Adrenal gland (tissue), 5 donors: ENCODE measurements around the gene IL16.

Experiments used
- CTCF ChIP-seq, 6 experiments: fragments of 450-650 bp in 4 of 6; fragments of 200-600 bp in 2 of 6; sonication (generic) in 1 of 6; IDR thresholded peaks; 1 replicate in 5 of 6; 2 replicates in 1 of 6; pipeline versions ENCODE4 v1.5.1 to v1.8.0; 2016 to 2021; ENCODE audit warnings: antibody characterized with exemption in 6 of 6, mild to moderate bottlenecking in 2 of 6, moderate library complexity in 1 of 6
- POLR2A ChIP-seq, 2 donors: fragments of 450-650 bp; IDR thresholded peaks; one replicate each; pipeline ENCODE4 v1.6.1; 2017; ENCODE audit warnings: antibody characterized with exemption in 2 of 2, mild to moderate bottlenecking in 2 of 2, moderate library complexity in 1 of 2
- donor health status: DM: no; HTN: no; CAD: no.

GRCh38 chr15:81323559-81323943, 126.9 kb downstream of the IL16 start:
- TF ChIP-seq CTCF (IDR thresholded peaks at IDR 0.05) (no peak), POLR2A (IDR thresholded peaks at IDR 0.05) (no peak)
